Fibroblast of skin of right biceps (primary cell): ENCODE results near the gene CPSF3.
"Not testable (repeated sequence)": the region's sequence is repeated elsewhere in the genome, so short reads cannot be mapped to it uniquely, and the experiment has no call there.

Experiments
- DNase-seq: peaks from one replicate; pipeline ENCODE4 v3.0.0-alpha.2; 2013

Gene CPSF3

GRCh38 chr2:9472511-9472910 is 49.1 kb downstream of the CPSF3 start:
- DNase-seq = no peak

- DNase-seq = peak; percentile 7
Observed at GRCh38 chr2:9473308-9473984, 50.0 kb downstream of the CPSF3 start.

- DNase-seq = peak; percentile 15
Observed at GRCh38 chr2:9473985-9474360, 50.5 kb downstream of the CPSF3 start.

- peak; percentile 49 for DNase-seq
Observed at GRCh38 chr2:9474361-9475057, 51.1 kb downstream of the CPSF3 start, which contains the start of gene IAH1. TSS of gene IAH1 (plus strand) at chr2:9474551. CDS start at chr2:9474567, 16 bp downstream.

- no peak for DNase-seq
Observed at GRCh38 chr2:9477914-9478313, 54.5 kb downstream of the CPSF3 start.

GRCh38 chr2:9478526-9478925 is 55.1 kb downstream of the CPSF3 start:
- DNase-seq = no peak

GRCh38 chr2:9480157-9480556 is 56.7 kb downstream of the CPSF3 start:
- DNase-seq = no peak

GRCh38 chr2:9483107-9483506 is 59.7 kb downstream of the CPSF3 start:
- DNase-seq = no peak

GRCh38 chr2:9484533-9484932 is 61.1 kb downstream of the CPSF3 start:
- DNase-seq = peak; percentile 37

- peak; percentile 57 for DNase-seq
Observed at GRCh38 chr2:9488583-9489547, 65.4 kb downstream of the CPSF3 start.

- DNase-seq = no peak
Observed at GRCh38 chr2:9490789-9491188, 67.3 kb downstream of the CPSF3 start.

GRCh38 chr2:9492927-9493326 is 69.5 kb downstream of the CPSF3 start:
- no peak for DNase-seq

GRCh38 chr2:9493478-9493877 is 70.0 kb downstream of the CPSF3 start:
- no peak for DNase-seq

GRCh38 chr2:9494081-9494480 is 70.6 kb downstream of the CPSF3 start:
- no peak for DNase-seq

- no peak for DNase-seq
Observed at GRCh38 chr2:9497017-9497416, 73.6 kb downstream of the CPSF3 start.

GRCh38 chr2:9498210-9498609 is 74.8 kb downstream of the CPSF3 start:
- peak; percentile 14 for DNase-seq

GRCh38 chr2:9508931-9509330 is 85.5 kb downstream of the CPSF3 start:
- no peak for DNase-seq

- not testable (repeated sequence) for DNase-seq
Observed at GRCh38 chr2:9513946-9514345, 90.5 kb downstream of the CPSF3 start.

- no peak for DNase-seq
Observed at GRCh38 chr2:9517118-9517782, 93.8 kb downstream of the CPSF3 start.

- DNase-seq = no peak
Observed at GRCh38 chr2:9518163-9518562, 94.7 kb downstream of the CPSF3 start.

- DNase-seq = no peak
Observed at GRCh38 chr2:9518780-9519179, 95.3 kb downstream of the CPSF3 start.

GRCh38 chr2:9519250-9519649 is 95.8 kb downstream of the CPSF3 start:
- peak; percentile 5 for DNase-seq
